Fibroblast of skin of abdomen (primary cell): ENCODE results near the gene POU3F1. TPM values are rescaled to one million over a fixed set of nuclear protein-coding genes. Genes with fewer than 3 reads are reported as not detected.

ENCODE experiments used
- DNase-seq: peaks from one replicate; pipeline ENCODE4 v3.0.0-alpha.2; 2013
- polyA plus RNA-seq, 2 experiments: library from polyadenylated mRNA; unstranded; fragments of 120-200 nt; gene quantifications; one replicate each; pipeline ENCODE4 v1.2.1, GENCODE V29; 2013; ENCODE audit not compliant: insufficient read length in 2 of 2

POU3F1 gene
- polyA plus RNA-seq (2013, experiment 1 of 2; ENCODE audit: insufficient read length), result 0.10 TPM
- polyA plus RNA-seq (2013, experiment 2 of 2; ENCODE audit: insufficient read length), result not detected

DNA sequence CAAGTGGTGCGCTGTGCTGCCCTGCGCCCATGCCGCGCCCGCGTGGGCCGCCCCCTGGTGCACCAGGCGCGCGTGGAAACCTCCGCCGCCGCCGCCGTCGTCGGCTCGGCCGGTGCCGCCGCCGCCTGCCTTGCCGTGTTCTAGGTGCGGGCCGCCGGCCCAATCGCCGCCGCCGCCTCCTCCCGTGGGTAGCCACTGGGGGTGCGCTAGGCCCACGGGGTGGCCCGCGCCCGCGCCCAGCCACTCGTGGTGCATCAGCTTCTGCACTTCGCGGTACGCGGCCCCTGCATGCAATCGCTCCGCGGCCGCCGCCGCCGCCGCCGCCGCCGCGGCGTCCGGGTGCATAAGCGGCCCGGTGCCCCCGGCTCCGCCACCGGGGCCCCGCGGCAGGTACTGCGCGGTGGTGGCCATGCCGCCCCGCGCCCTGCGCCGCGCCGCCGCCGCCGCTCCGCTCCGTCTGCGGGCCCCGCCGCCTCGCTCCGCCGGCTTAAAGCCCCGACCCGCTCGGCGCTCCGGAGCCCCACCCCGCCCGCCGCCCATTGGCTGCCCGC is at the start of gene POU3F1:
TSS of gene POU3F1 (minus strand) at position 461 of the 551 bp plus-strand sequence. CDS start at position 411, 50 bp downstream.
- no peak for DNase-seq

DNA sequence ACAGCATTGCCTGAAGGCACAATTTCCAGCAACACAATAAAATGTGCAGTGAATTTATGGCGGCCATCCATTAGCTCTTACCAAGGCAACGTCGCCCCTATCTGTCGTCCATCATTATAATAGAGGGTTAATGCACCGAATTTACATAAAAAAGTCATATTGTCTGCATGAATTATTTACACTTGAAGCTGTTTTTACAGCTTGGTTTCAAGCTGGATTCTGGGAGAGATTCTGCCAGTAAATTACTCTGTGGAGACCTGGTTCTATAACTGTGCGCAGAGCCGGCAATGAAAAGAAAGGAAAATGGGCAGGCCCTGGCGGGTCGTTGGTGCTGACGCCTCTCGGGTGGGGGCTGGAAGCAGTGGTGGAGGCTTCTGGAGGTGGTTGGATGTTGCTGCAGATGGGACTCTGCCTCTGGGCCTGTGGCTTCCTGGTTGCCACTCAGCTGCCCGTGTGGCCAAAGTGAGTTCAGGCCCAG is 48.9 kb upstream of the POU3F1 start:
- no peak for DNase-seq

GRCh38 chr1:38094711-38095290 is 48.2 kb upstream of the POU3F1 start:
- DNase-seq, result no peak

DNA sequence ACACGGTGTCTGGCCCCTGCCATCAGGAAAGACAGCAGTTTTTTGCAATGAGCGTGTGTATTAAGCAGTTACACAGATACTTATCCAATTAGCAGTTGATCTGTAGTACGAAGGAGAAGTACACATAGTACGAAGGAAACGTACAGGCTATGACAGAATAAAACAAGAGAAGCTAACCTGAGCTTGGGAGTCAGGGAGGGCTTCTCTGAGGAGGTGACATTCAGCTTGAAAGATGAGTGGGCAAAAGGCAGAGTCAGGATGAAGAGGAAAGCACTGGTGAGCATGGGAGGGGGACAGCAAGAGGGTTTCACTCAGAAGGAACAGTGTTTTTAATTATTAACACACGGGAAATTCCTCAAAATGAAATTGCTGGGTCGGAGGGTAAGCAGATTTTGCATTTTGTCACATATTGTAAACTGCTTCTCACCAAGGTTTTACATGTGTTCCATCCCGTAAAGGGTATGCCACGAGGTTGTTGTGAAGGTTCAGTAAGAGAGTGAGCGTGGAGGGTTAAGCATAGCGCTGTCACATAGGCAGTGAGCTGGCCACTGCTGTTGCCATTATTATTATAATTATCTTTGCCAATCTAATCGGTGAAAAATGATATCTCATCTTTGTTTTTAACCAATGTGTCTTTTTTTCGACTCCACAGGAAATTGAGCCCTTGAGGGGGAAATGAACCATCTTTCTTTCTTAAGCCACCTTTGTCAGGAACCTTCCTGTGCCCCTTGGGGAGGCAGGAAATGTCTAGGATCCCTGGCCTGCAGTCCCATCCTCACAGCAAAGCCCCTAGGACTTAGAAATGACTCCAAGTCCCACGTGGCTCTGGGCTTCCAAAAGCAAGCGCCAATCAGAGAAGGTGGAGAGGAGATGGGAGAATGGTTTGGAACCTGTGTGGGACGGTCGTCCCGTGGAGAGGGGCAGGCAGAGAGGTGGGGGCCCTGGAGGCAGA is 47.3 kb upstream of the POU3F1 start:
- no peak for DNase-seq

DNA sequence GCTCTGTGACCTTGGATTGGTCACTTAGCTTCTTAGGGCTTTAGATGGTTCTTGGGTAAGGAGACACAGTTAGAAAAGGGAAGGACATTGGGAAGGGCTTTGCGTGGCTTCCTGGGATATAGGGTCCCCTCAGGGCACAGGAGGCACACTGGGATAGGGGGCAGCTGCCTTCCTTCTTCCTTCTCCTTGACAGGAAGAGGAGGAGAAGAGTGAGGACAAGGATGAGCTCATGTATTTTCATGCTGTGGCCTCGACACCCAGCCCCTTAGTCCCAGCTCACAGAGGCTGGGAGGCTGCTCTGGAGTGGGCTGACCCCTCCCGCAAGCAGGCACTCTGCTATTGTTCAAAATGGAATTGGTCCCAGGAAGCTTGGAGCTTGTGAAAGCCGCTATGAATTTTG is 45.7 kb upstream of the POU3F1 start:
- DNase-seq, result no peak

GRCh38 chr1:38090796-38091195 is 44.2 kb upstream of the POU3F1 start:
- no peak for DNase-seq

DNA sequence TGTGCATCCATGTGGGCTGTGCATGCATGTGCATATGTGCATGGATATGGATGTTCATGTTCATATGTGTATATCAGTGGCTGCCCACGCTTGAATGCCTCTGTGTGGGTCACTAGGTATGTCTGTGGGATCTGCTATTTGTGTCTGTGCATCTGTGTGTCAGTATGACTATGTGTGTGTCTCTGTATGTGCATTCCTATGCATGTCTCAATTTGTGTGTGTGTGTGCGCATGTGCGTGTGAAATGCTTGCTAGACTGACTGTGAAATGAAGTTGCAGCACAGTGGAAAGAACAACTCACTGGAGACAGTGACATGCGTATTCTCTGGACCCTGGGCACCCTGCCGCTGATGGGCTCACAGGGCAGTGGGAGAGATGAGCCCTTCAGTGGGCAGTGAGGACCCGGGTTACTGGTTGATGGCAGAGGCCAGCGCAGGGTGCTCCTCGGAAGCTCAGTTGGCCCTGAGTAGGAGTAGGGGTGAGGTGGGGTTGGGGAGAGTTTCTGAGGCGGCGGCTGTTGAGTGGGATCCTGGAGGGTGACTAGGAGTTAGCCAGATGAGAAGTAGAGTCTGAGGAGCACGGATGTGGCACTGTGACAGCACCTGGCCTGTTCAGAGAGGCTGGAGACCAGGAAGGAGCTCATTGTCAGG is 43.2 kb upstream of the POU3F1 start:
- DNase-seq, result no peak

DNA sequence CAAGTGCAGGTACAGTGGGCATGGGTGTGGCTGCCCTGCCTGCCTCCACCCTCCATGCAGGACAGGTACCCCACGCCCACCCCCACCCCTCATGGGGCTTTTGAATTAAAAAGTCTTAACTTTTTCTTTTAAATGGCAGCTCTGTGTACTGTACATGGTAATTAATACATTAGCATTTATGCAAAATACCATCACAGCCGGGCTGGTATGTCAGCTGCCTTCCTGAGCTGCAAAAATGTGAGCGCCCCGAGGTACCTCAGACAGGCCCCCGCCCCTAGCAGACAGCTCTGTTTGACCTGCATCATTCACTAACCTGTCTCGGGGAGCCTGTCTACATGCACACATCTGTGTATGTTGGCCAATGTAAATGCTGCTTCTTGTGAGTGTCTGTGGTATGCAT is 42.2 kb upstream of the POU3F1 start:
- DNase-seq, result no peak

DNA sequence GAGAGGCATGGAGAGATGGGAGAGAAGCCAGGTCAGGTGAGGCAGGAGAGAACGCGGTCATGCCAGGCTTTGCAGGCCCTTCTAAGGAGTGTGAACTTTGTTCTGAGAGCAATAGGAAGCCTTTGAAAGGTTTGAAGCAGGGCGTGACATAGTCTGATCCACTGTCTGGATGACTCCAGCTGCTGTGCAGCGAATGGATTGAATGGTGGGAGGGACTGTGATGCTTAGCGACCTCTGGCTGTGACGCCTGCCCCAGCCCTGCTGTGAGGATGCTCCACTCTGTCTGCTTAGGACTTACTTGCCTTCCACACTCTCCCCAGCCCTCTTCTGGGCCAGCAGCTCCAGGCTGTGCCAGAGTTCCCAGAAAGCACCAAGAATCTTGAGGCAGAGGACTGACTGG is 41.8 kb upstream of the POU3F1 start:
- no peak for DNase-seq

DNA sequence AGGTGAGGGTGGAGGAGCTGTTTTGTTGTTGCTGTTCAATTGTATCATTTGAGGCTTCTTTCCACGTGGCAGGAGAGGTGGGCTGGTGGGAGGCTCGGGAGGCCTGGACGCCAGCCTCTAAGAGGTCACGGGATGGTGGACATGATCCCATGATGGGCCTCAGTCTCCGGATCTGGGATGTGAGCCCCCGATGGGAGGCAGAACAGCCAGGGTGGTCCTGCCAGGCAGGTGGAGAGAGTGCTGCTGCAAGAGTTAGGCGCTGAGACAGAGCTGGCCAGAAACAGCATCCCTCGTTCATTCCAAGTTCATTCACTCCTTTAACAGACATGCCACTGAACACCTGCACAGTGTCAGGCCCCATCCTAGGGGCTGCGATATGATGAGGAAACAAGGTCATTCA is 41.1 kb upstream of the POU3F1 start:
- DNase-seq, result no peak

DNA sequence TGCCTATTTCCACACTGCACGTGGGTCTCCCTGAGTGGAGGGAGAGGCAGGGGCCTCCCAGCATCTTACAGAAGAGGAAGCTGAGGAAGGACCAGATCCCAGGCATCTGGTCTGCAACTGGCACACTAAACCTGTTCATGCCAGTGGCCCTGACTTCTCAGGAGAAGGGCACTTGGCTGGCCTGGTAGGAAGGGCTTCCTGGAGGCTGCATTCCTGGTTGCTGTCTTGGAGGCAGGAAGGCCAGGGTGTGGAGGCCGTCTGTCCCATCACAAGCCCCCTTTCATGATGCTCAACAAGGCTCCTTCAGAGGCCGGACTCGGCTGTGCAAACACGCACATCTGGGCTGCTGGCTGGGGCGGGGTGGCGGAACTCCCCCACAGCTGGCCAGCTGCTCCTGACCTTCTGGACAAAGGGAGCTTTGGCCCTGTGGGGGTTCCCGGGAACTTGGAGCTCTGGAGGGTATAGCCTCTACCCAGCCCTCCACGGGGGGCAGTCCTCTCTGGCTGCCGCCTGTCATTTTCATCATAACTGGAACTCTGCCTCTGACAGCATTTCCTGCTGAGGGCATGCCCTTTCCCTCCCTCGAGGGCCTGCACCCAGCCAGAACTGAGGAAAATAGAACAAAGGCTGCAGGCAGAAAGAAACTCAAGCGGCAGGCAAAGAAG is 39.2 kb upstream of the POU3F1 start:
- no peak for DNase-seq

DNA sequence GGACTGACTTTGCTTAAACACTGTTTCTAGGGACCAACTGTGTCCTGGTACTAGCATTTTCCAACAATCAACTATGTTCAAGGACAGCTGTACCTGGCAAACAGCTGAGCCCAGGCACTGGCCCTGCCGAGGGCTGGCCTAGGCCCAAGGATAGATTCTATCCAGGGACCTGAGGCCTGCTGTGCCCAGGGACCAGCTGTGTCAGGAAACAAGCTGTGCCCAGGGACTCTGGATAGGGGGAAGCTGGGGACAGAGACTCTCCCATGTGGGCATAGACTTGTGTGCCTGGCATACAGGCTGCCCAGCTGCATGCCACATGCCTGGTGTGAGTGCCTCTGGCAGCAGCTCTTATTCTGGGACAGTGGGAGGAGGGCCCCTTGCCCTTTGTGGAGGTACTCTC is 38.1 kb upstream of the POU3F1 start:
- no peak for DNase-seq

- DNase-seq, result no peak
These were observed 37.5 kb upstream of the POU3F1 start for GRCh38 chr1:38084113-38084512.

- DNase-seq, result no peak
These were observed 36.9 kb upstream of the POU3F1 start for GRCh38 chr1:38083541-38083940.

- DNase-seq, result no peak
These were observed 36.2 kb upstream of the POU3F1 start for GRCh38 chr1:38082769-38083263.

- DNase-seq, result no peak
These were observed 32.4 kb upstream of the POU3F1 start for GRCh38 chr1:38079019-38079418.

- no peak for DNase-seq
These were observed 31.0 kb upstream of the POU3F1 start for GRCh38 chr1:38077523-38078147.

DNA sequence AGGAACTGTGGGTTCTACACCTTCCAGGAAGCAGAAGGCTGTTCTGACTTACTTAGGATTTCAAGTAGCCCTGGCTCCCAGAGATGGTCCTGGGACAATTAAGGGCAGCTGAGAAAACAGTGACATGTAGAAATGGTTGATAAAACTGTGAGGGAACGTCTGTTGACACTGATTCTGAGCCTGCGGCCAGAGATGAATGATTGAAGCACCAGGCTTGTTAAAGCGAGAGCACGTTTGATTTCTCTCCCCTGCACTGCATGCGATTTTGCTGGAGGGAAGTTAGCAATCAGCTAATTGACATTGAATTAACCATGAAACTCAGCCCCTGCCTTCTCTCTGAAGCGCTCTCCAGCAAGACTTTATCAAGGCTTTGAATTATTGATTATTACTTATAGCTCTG is 29.9 kb upstream of the POU3F1 start:
- DNase-seq, result no peak

DNA sequence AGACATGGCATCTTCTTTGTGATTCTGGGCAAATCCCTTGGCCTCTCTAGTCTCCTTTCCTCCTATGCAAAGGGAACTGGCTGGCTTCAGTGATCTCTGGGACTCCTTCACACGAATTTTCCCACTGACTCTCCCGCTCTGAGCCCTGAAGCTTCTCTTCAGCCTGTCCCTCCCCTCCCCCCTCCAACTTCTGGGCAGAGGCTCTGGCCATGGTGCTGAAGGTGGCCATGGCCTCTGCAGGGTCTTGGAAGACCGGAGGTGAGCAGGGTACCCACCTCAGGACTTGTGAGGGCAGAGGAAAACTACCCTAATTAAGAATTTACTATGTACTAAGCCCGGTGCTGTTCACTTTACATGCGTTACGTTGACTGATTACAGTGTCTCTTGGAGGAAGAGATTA is 29.4 kb upstream of the POU3F1 start:
- peak; percentile 27 for DNase-seq

GRCh38 chr1:38075191-38075590 is 28.6 kb upstream of the POU3F1 start:
- no peak for DNase-seq

GRCh38 chr1:38074302-38074677 is 27.7 kb upstream of the POU3F1 start:
- DNase-seq, result no peak
